ENCODE data around the gene RFC4. TPM values are rescaled to one million over a fixed set of nuclear protein-coding genes. Genes with fewer than 3 reads are reported as not detected.
A peak's percentile ranks its signal among the peaks of the same experiment; 100 is the strongest.

Gene RFC4
- total and polyA plus RNA-seq, 2 of the 13 experiments (the other 11 are each of a cell fraction or from before 2014, with no cell fraction given) = 18.5 to 103 TPM

- TF ChIP-seq ZMAT5 (CRISPR knock-in tag; IDR thresholded peaks at IDR 0.05; ENCODE audit: borderline replicate concordance, low read depth) = no peak
- TF ChIP-seq HMG20B (CRISPR knock-in tag; conservative IDR thresholded peaks at IDR 0.05) = no peak
- no peak for TF ChIP-seq ZNF710 (CRISPR knock-in tag; IDR thresholded peaks at IDR 0.05; ENCODE audit: borderline replicate concordance)
- TF ChIP-seq PCBP2 (optimal IDR thresholded peaks at IDR 0.05; ENCODE audit: low read depth, low read length, poor library complexity, severe bottlenecking) = no peak
- no peak for TF ChIP-seq ZNF746 (CRISPR knock-in tag; IDR thresholded peaks at IDR 0.05)
- no peak for TF ChIP-seq ZNF232 (CRISPR knock-in tag; IDR thresholded peaks at IDR 0.05; ENCODE audit: borderline replicate concordance)
- no peak for TF ChIP-seq MLXIP (CRISPR knock-in tag; IDR thresholded peaks at IDR 0.05; ENCODE audit: borderline replicate concordance)
- no peak; the same call in 1 of the 2 replicates for TF ChIP-seq NR1H2 (CRISPR knock-in tag; IDR thresholded peaks at IDR 0.05; ENCODE audit: borderline replicate concordance, low read depth)
- peak; percentile 81; the same call in 1 of the 2 replicates for TF ChIP-seq SPEN (CRISPR knock-in tag; IDR thresholded peaks at IDR 0.05; ENCODE audit: low read depth)
- TF ChIP-seq SMYD3 (CRISPR knock-in tag; IDR thresholded peaks at IDR 0.05) = peak; percentile 32
- TF ChIP-seq NPAS2 (CRISPR knock-in tag; IDR thresholded peaks at IDR 0.05; ENCODE audit: borderline replicate concordance) = no peak
- no peak; the same call in 1 of the 2 replicates for TF ChIP-seq FUBP1 (CRISPR knock-in tag; IDR thresholded peaks at IDR 0.05; ENCODE audit: borderline replicate concordance)
- peak; percentile 39; the same call in 1 of the 2 replicates for TF ChIP-seq ZFP91 (CRISPR knock-in tag; IDR thresholded peaks at IDR 0.05; ENCODE audit: borderline replicate concordance)
- TF ChIP-seq CCDC6 (CRISPR knock-in tag; IDR thresholded peaks at IDR 0.05) = no peak
- no peak for TF ChIP-seq ZNF430 (CRISPR knock-in tag; IDR thresholded peaks at IDR 0.05)
- TF ChIP-seq FOXP4 (CRISPR knock-in tag; IDR thresholded peaks at IDR 0.05) = no peak
- no peak for TF ChIP-seq RFX3 (CRISPR knock-in tag; IDR thresholded peaks at IDR 0.05)
Observed at GRCh38 chr3:186783731-186784515, 22.4 kb downstream of the RFC4 start (continued).

Measured in HepG2 (cell line).